ENCODE data around the gene IRS2.

- TF ChIP-seq POLR2AphosphoS5 (IDR thresholded peaks at IDR 0.05; ENCODE audit: low read depth, low read length) = no peak
- no peak for TF ChIP-seq SPI1 (IDR thresholded peaks at IDR 0.05; ENCODE audit: low read depth, low read length)
- no peak for TF ChIP-seq POLR2A (IDR thresholded peaks at IDR 0.05; ENCODE audit: low read depth, low read length)
- no peak for TF ChIP-seq TAF1 (IDR thresholded peaks at IDR 0.05; ENCODE audit: low read depth, low read length)
- TF ChIP-seq POU2F2 (IDR thresholded peaks at IDR 0.05; ENCODE audit: low read depth, low read length) = no peak
- TF ChIP-seq PAX5 (IDR thresholded peaks at IDR 0.05; ENCODE audit: insufficient read depth, low read length, severe bottlenecking) = no peak
These were observed 80.2 kb downstream of the IRS2 start for GRCh38 chr13:109706015-109706715.
